HG03064 (cell line): ENCODE data around the gene CHIC2.

Experiments
- ATAC-seq: cut with Tn5 transposase; IDR thresholded peaks from one replicate; pipeline ENCODE4 v1.9.1; 2021; ENCODE audit warnings: low read depth; ENCODE audit not compliant: unreplicated experiment

CHIC2 gene

DNA sequence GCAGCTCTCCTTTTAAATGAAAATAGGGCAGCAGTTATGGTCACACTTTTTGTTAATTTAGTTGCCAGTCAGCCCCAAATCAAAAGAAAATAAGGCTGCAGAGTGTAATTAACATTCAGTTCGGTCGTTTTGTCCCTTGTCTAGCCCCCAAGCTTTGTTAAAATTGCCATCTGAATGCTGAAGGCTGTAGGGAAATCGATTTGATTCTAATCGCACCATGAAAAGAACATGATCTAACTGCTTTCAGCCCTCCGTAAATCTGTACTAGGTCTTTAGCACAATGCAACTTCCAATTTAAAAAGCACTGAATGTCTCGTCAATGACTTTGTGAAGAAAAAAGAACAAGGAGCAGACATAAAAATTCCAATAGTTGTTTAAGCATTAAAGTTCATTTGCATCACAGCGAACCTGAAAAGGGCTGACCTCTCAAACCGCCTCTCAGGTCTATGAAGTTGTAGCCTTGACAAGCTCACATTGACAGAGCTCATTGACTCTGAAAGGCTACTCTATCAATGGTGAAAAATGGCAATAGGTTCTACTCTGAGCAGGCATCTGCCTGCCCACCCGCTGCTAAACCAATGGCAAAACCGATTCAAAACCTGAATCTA lies 48.9 kb downstream of the CHIC2 start:
- no peak for ATAC-seq

DNA sequence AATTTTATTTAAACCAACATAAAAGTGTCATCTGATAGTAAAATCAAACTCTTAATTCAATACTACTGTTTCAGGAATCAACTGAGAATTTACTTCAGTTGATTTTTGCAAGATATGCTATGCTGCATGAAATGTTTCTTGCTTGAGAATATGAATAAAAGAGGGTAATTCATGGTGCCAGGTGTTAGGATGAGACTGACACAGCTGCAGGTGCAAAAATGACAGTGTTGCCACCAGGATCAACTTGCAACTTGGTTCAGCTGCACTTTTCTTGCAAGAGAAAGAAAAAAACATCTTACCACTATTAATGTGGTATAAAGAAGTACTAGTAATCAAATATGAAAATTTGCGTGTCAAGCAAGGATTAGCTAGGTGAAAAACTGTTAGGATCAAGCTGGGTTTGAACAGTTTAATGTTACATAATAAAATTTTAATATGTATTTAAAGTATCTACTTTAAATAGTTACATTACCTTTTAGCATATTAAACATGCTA lies 49.7 kb downstream of the CHIC2 start:
- ATAC-seq, result no peak

DNA sequence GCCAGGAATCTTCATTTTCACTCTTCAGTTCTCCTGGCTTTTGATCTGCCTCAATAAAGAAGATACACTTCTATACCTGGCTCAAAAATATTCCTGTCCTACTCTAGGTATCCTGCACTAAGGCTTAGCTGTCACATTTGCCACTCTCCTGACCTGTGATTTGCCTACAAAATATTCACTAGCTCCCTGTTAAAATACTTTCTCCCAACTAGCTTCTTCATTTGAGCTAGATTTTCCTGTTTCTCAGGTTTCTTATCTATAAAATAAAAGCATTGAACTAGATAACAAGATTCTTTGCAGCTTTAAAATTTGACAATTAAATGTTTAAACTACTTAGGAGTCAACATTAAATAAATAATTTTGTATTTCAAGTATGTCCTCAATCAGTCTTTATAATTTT lies 53.2 kb downstream of the CHIC2 start:
- no peak for ATAC-seq

GRCh38 chr4:54006755-54007154 lies 57.6 kb downstream of the CHIC2 start:
- no peak for ATAC-seq

DNA sequence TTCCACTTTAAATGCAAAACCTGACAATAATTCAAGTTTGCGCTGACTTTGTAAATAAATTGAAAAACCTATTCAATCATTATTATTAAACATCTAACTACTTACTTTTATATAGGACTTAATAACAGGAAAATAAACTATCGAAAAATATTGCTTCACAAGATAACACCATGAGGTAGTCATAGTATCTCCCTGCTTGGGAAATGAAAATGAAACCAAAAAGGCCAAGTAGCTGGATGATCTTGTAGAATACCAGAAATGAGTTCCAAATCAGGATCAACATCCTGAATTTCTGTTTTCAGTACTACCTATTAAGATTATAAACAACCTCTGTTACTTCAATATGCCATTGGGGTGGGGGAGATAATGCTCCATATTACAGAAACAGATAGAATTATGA lies 58.9 kb downstream of the CHIC2 start:
- ATAC-seq, result no peak

DNA sequence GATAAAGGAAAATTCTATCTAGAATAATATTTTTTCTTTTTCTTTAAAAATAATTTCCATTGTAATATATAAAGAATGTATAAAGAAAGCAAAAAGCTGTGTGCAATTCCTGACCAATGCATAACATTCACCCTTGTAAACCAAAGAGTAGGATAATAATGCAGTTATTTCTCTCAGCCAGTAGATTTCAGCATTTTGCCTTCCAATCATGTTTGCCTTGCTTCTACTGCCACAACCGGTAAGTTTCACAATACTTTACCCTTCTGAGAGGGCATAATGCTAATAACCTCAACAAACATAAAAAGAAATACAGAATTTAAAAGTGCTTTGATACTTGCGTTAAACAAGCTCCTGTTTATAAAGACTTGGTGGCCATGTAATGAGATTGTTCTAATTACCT lies 59.9 kb downstream of the CHIC2 start:
- ATAC-seq, result no peak

DNA sequence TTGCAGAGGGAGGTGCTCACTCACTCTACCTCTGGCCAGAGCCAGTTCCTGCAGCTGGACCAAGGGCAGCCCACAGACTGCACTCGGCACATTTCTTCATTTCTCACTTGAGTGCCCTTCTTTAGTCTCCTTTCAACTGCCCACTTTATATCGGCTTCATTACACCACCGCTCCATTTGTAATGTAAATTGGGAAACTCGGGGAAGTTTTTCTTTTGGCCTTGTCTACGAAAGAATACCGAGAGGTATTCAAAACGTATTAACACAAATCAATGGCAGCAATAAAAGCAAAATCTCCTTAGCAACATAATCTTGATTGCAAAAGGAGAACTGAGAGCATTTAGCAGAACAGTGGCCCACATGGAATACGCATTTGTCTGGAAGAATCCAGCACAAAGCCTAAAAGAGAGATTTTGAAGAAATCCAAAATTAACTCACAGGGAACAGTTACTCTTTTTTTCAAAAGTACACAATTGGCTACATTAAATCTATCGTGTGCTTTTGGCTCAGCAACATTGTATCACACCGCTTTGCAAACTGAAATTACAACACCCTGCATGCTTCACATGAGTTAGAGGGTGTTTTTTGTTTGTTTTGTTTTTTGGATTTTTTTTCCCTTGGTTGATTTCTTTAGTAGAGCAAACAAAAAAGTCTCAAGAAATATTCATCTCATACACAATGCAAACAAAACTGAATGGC lies 62.6 kb downstream of the CHIC2 start:
- no peak for ATAC-seq

DNA sequence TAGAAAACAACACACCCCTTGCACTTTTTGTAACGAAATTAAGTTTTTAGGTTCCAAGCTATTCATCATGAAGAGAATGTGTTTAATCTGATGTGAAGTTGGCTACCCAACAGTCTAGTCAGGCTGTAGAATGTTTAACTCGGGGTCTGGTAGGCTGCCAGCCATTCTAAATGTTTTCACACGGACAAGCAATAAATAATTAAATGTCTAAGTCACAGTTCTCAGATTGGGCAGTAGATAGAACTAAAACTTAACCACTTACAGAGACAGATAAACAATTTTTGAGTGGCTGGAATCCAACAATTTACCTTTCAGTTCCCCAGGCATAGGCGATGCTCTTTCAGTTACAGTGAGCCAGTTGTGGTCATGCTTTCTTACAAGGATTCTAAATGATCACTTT lies 66.5 kb downstream of the CHIC2 start:
- ATAC-seq, result no peak

DNA sequence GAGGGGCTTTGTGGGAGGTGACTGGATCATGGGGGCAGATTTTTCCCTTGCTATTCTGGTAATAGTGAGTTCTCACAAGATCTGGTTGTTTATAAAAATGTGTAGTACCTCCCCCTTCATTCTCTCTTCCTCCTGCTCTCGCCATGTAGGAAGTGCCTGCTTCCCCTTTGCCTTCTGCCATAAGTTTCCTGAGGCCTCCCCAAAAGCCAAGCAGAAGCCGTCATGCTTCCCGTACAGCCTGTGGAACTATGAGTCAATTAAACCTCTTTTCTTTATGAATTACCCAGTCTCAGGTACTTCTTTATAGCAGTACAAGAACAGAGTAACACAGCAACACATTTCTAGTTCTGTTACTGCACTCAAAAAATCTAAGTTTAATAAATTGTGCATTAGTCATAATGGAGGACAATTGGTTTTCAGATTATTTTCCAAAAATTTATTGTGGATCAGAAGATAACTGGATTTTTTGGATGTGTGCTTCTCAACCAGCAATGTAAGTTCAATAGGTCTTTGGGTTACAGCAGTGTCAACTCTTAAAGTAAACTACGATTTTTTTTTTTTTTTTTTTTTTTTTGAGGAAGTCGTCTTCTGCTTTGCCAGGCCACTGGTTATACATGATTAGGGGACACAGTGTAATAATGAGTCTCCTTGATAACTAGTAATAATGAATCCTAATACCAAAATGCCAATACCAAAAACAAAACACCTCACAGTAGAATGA lies 69.9 kb downstream of the CHIC2 start:
- ATAC-seq, result no peak

- ATAC-seq, result no peak
Measured at GRCh38 chr4:53992785-53993184, 71.6 kb downstream of the CHIC2 start.

- ATAC-seq, result no peak
Measured at GRCh38 chr4:53991821-53992220, 72.6 kb downstream of the CHIC2 start.

- ATAC-seq, result no peak
Measured at GRCh38 chr4:53990641-53991040, 73.8 kb downstream of the CHIC2 start.

- no peak for ATAC-seq
Measured at GRCh38 chr4:53987761-53988171, 76.6 kb downstream of the CHIC2 start.

DNA sequence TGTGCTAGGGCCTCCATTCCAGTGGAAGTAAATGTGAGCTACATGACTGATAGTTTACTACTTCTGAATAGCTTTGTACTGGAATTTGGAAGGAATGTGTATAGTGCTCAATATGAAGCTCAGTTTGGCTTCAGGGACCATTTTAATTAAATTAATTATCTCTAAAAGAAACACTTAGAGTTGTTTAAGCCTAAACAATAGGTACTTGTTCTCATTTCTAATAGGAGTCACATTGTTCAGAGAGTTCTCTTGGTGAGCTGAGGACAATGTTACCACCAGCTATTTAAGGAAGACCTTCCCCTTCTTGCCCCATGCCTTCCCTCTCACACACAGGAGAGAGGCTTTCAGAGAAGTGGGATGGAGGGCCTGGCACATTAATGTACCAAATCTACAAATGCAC lies 78.3 kb downstream of the CHIC2 start:
- no peak for ATAC-seq

DNA sequence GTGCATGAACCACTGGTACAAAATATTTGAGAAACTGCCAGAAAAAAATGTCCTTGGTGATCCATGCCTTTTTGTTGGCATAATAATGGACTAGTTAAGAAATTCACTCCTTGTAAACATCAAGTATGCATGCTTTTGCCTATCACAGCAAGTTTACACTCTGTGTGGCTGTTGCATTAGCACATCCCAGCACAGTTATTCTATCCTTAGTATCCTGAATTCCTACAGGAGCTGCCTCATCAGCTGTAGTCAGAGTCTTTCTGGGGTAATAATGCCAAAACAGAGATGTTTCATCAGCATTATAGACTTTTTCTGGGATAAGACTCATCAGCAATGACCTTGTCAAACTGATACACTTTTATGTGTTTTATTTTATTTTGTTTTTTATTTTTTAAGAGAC lies 82.8 kb downstream of the CHIC2 start:
- ATAC-seq, result no peak

DNA sequence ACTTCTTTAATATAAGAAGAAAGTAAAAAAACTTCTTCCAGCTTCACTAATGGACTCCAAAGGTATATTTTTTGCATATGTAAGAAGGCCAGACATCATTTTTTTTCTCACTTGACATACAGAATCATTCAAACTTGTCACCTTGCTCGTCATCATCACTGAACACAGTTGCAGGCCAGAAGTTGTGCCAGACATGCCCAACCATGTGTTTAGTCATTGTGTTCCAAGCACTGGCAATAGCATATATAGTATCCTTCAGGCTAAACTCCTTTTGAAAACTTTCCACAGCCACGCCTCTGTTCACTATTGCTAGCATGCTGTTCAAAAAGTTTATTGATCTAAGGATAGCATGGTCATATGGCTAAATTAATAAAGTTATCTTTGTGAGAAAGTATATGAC lies 83.3 kb downstream of the CHIC2 start:
- no peak for ATAC-seq

DNA sequence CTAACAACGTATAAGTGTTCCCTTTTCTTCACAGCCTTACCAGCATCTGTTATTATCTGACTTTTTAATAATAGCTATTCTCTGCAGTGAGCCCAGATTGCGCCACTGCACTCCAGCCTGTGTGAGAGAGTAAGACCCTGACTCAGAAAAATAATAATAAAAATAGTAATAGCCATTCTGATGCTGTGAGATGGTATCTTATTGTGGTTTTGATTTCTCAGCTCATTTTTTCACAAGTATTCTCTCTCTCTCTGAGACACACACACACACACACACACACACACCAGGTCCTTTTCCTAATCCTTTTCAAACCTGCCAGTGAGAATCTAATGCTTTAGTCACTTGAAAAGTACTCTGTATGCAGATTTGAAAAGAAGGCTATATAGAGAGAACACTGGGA lies 89.8 kb downstream of the CHIC2 start:
- ATAC-seq, result no peak

- ATAC-seq, result no peak
Measured at GRCh38 chr4:53967986-53968385, 96.4 kb downstream of the CHIC2 start.

GRCh38 chr4:53963781-53964180 lies 100.6 kb downstream of the CHIC2 start:
- ATAC-seq, result no peak

- no peak for ATAC-seq
Measured at GRCh38 chr4:53963336-53963735, 101.1 kb downstream of the CHIC2 start.

- no peak for ATAC-seq
Measured at GRCh38 chr4:53962516-53963225, 101.7 kb downstream of the CHIC2 start.
